ENCODE data around the gene ERAS.

ERAS gene

DNA sequence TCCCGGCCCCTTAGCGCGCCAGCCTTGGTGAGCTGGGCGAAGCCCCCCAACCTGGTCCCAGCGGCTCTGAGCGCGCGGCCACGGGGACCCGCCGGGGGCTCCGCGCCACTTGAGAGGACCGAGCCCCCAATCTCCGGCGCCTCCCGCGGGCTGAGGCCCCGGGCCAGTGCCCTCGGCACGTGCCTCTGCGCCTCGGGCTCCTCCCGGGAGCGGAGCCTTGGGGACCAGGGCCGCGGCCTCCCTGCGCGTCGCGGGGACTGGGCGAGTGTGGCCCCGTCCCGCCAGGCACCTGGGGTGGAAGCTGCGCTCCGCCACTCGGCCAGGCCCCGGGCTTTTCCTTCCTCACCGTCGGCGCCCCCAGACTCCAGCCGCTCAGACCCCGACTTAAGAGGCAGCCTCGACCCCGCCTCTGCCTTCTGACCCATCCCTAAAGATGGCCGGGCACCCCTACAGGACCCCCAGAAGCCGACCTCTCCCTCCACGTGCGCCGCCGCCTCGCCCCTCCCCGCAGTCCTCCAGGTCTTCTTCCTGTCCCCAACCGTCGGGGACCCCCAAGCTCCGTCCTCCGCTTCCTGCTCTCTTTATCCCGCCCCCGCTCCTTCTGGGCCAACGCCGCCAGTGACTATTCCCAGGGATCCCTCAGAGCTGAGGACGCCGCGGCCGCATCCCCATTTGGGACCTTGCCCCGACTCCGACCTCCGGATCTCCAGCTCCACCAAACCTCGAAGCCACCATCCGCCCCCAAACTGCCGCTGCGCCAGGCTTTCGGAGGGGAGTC, 752 bp downstream of the ERAS start:
- no peak overlapping the region for H3K14ac ChIP-seq (ENCODE audit: low read length)
- H3K9ac ChIP-seq (ENCODE audit: low read depth, low read length, poor library complexity): no peak overlapping the region
- H2BK15ac ChIP-seq (ENCODE audit: low read length): no peak overlapping the region
- no peak overlapping the region for H2BK5ac ChIP-seq (ENCODE audit: low read length)
- H4K91ac ChIP-seq (ENCODE audit: low read depth, low read length, poor library complexity): no peak overlapping the region
- H3K4me3 ChIP-seq (ENCODE audit: low read length in 2 of 2): no peak overlapping the region
- no peak overlapping the region for H3K4ac ChIP-seq (ENCODE audit: low read length)
- H3K18ac ChIP-seq (ENCODE audit: low read length): no peak overlapping the region
- H2BK120ac ChIP-seq (ENCODE audit: low read depth, low read length): no peak overlapping the region
- DNase-seq (ENCODE audit: low spot score): no peak
- no CpG with 5 or more reads among the region's 73 CpGs for WGBS, 2 donors (ENCODE audit: extremely low coverage in 2 of 2, insufficient read length in 2 of 2, insufficient replicate concordance in 1 of 2)
- no peaks in the 10 kb centered on the region for H3K79me1 ChIP-seq (ENCODE audit: low read depth, low read length)
- no peaks in the 10 kb centered on the region for H3K4me1 ChIP-seq (ENCODE audit: control insufficient read depth in 2 of 2, insufficient read depth in 1 of 2, low read depth in 1 of 2, low read length in 2 of 2)
- H2BK12ac ChIP-seq (ENCODE audit: low read length): no peak overlapping the region
- no peak overlapping the region for H4K8ac ChIP-seq (ENCODE audit: low read depth, low read length)
- H2AFZ ChIP-seq (ENCODE audit: low read length): no peak overlapping the region
- no peak overlapping the region for H3K27ac ChIP-seq (replicated peaks; ENCODE audit: low read length)
- H3K9me3 ChIP-seq (replicated peaks in 1 of 2; ENCODE audit: control insufficient read depth in 2 of 2, insufficient read depth in 1 of 2, low read depth in 1 of 2, low read length in 2 of 2): peaks cover 0 to 2% of the 10 kb centered on the region in 2 donors
- peaks cover 9 to 37% of the 10 kb centered on the region in 2 donors for H3K36me3 ChIP-seq (replicated peaks in 1 of 2; ENCODE audit: control insufficient read depth in 2 of 2, insufficient read depth in 2 of 2, low read length in 2 of 2)
- no peak overlapping the region for H3K23ac ChIP-seq (ENCODE audit: low read depth, low read length, poor library complexity)
- H3K27me3 ChIP-seq (ENCODE audit: control insufficient read depth in 3 of 3, insufficient read depth in 3 of 3, low read depth in 1 of 3, low read length in 3 of 3): peaks cover 0 to 34% (median 3%) of the 10 kb centered on the region in 3 experiments
- no peak overlapping the region for H2AK5ac ChIP-seq (ENCODE audit: low read depth, low read length)
- H3K4me2 ChIP-seq (ENCODE audit: insufficient read depth, low read length, poor library complexity, severe bottlenecking): no peak overlapping the region

DNA sequence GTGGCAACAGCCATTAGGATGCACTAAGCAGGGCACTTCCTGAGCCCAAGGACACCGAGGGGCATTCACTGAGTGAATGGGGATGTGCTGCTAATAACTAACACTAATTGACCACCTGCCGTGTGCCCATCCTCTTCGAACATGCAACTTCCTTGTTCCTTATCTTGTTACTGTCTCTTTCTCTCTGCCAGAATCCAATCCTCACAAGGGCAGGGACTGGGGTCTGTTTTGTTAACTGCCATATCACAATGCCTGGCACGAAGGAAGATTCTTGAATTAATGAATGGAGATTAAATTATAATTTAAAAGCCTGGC, 1.3 kb downstream of the ERAS start:
- H3K4me2 ChIP-seq (ENCODE audit: insufficient read depth, low read length, poor library complexity, severe bottlenecking): no peak overlapping the region
- peaks cover 0 to 38% (median 3%) of the 10 kb centered on the region in 3 experiments for H3K27me3 ChIP-seq (ENCODE audit: control insufficient read depth in 3 of 3, insufficient read depth in 3 of 3, low read depth in 1 of 3, low read length in 3 of 3)
- no CpG with 5 or more reads among the region's 4 CpGs for WGBS, 2 donors (ENCODE audit: extremely low coverage in 2 of 2, insufficient read length in 2 of 2, insufficient replicate concordance in 1 of 2)
- no peak overlapping the region for H3K23ac ChIP-seq (ENCODE audit: low read depth, low read length, poor library complexity)
- no peak overlapping the region for H2BK15ac ChIP-seq (ENCODE audit: low read length)
- H2BK5ac ChIP-seq (ENCODE audit: low read length): no peak overlapping the region
- H3K9me3 ChIP-seq (replicated peaks in 1 of 2; ENCODE audit: control insufficient read depth in 2 of 2, insufficient read depth in 1 of 2, low read depth in 1 of 2, low read length in 2 of 2): peaks cover 0 to 2% of the 10 kb centered on the region in 2 donors
- no peak overlapping the region for H4K8ac ChIP-seq (ENCODE audit: low read depth, low read length)
- H2AK5ac ChIP-seq (ENCODE audit: low read depth, low read length): no peak overlapping the region
- H3K36me3 ChIP-seq (replicated peaks in 1 of 2; ENCODE audit: control insufficient read depth in 2 of 2, insufficient read depth in 2 of 2, low read length in 2 of 2): peaks cover 9 to 32% of the 10 kb centered on the region in 2 donors
- no peaks in the 10 kb centered on the region for H3K79me1 ChIP-seq (ENCODE audit: low read depth, low read length)
- no peak overlapping the region for H2AFZ ChIP-seq (ENCODE audit: low read length)
- H3K18ac ChIP-seq (ENCODE audit: low read length): no peak overlapping the region
- H4K91ac ChIP-seq (ENCODE audit: low read depth, low read length, poor library complexity): no peak overlapping the region
- no peak overlapping the region for H2BK12ac ChIP-seq (ENCODE audit: low read length)
- no peak overlapping the region for H2BK120ac ChIP-seq (ENCODE audit: low read depth, low read length)
- no peak overlapping the region for H3K9ac ChIP-seq (ENCODE audit: low read depth, low read length, poor library complexity)
- H3K4ac ChIP-seq (ENCODE audit: low read length): no peak overlapping the region
- H3K27ac ChIP-seq (replicated peaks; ENCODE audit: low read length): no peak overlapping the region
- no peak overlapping the region for H3K4me3 ChIP-seq (ENCODE audit: low read length in 2 of 2)
- DNase-seq (ENCODE audit: low spot score): no peak
- no peaks in the 10 kb centered on the region for H3K4me1 ChIP-seq (ENCODE audit: control insufficient read depth in 2 of 2, insufficient read depth in 1 of 2, low read depth in 1 of 2, low read length in 2 of 2)
- no peak overlapping the region for H3K14ac ChIP-seq (ENCODE audit: low read length)

DNA sequence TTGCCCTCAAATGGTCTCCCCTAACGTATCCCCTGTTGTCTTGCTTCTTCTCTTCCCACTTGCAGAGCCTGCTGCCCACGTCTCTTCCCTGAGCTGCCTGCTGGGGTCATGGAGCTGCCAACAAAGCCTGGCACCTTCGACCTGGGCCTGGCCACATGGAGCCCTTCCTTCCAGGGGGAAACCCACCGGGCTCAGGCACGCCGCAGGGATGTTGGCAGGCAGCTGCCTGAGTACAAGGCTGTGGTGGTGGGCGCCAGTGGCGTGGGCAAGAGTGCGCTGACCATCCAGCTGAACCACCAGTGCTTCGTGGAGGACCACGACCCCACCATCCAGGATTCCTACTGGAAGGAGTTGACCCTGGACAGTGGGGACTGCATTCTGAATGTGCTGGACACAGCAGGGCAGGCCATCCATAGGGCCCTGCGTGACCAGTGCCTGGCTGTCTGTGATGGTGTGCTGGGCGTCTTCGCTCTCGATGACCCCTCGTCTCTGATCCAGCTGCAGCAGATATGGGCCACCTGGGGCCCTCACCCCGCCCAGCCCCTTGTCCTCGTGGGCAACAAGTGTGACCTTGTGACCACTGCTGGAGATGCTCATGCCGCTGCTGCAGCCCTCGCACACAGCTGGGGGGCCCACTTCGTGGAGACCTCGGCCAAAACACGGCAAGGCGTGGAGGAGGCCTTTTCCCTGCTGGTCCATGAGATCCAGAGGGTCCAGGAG, 2.9 kb downstream of the ERAS start:
- H2BK12ac ChIP-seq (ENCODE audit: low read length): no peak overlapping the region
- H3K18ac ChIP-seq (ENCODE audit: low read length): no peak overlapping the region
- no peak overlapping the region for H2AFZ ChIP-seq (ENCODE audit: low read length)
- peaks cover 0 to 2% of the 10 kb centered on the region in 2 donors for H3K9me3 ChIP-seq (replicated peaks in 1 of 2; ENCODE audit: control insufficient read depth in 2 of 2, insufficient read depth in 1 of 2, low read depth in 1 of 2, low read length in 2 of 2)
- no peak overlapping the region for H2AK5ac ChIP-seq (ENCODE audit: low read depth, low read length)
- H3K4me3 ChIP-seq (ENCODE audit: low read length in 2 of 2): no peak overlapping the region
- H3K4me1 ChIP-seq (ENCODE audit: control insufficient read depth in 2 of 2, insufficient read depth in 1 of 2, low read depth in 1 of 2, low read length in 2 of 2): peaks cover 0 to under 1% of the 10 kb centered on the region in 2 donors
- H3K79me1 ChIP-seq (ENCODE audit: low read depth, low read length): no peaks in the 10 kb centered on the region
- no peak overlapping the region for H2BK15ac ChIP-seq (ENCODE audit: low read length)
- no peak overlapping the region for H3K14ac ChIP-seq (ENCODE audit: low read length)
- no peak overlapping the region for H3K23ac ChIP-seq (ENCODE audit: low read depth, low read length, poor library complexity)
- H4K91ac ChIP-seq (ENCODE audit: low read depth, low read length, poor library complexity): no peak overlapping the region
- no peak overlapping the region for H3K27ac ChIP-seq (replicated peaks; ENCODE audit: low read length)
- H2BK5ac ChIP-seq (ENCODE audit: low read length): no peak overlapping the region
- no CpG with 5 or more reads among the region's 24 CpGs for WGBS, 2 donors (ENCODE audit: extremely low coverage in 2 of 2, insufficient read length in 2 of 2, insufficient replicate concordance in 1 of 2)
- H3K36me3 ChIP-seq (replicated peaks in 1 of 2; ENCODE audit: control insufficient read depth in 2 of 2, insufficient read depth in 2 of 2, low read length in 2 of 2): peaks cover 3 to 16% of the 10 kb centered on the region in 2 donors
- H3K9ac ChIP-seq (ENCODE audit: low read depth, low read length, poor library complexity): no peak overlapping the region
- H3K4me2 ChIP-seq (ENCODE audit: insufficient read depth, low read length, poor library complexity, severe bottlenecking): no peak overlapping the region
- no peak overlapping the region for H2BK120ac ChIP-seq (ENCODE audit: low read depth, low read length)
- H3K4ac ChIP-seq (ENCODE audit: low read length): no peak overlapping the region
- H3K27me3 ChIP-seq (ENCODE audit: control insufficient read depth in 3 of 3, insufficient read depth in 3 of 3, low read depth in 1 of 3, low read length in 3 of 3): peaks cover 3 to 49% (median 3%) of the 10 kb centered on the region in 3 experiments
- DNase-seq (ENCODE audit: low spot score): no peak
- H4K8ac ChIP-seq (ENCODE audit: low read depth, low read length): no peak overlapping the region

DNA sequence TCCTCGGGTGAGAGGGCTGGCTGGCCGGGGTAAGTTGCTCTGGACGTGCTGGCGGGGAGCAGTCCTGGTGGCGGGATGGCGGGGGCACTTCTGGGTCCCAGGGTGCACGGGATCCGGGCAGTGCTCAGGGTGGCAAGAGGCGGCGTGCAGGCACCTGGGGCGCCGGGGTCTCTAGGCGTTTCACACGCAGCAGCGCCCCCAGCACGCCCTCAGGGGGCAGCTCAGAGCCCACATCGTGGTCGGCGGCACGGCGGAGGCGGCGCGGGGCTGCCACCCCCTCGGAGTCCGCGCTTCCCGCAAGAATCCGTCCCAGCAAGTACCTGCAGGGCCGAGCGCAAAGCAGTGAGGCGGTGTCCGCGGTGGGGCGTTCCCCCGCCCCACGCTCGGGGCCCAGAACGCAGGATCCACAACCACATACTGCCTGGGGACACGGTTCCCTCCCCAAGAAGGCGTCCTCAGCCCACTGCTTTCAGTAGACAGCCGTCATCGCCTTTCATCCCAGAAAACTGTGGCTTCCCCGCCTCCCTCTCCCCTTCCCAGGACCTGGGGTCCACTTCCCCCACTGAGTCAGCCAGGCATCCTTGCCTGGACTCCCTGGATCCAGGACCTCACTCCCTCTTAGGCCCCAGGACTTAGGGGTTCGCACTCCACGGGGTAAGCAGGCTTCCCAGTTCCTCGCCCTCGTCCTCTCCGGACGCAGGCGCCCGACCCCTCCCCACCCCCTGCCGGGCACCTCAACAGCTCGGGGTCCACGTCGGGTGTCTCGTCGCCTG, 5.0 kb downstream of the ERAS start:
- Histone ChIP-seq H3K79me1 (ENCODE audit: low read depth, low read length) (no peaks in the 10 kb centered on the region), H3K4me3 (ENCODE audit: low read length in 2 of 2) (no peak overlapping the region), H4K8ac (ENCODE audit: low read depth, low read length) (no peak overlapping the region), H3K27ac (replicated peaks; ENCODE audit: low read length) (no peak overlapping the region), H2BK120ac (ENCODE audit: low read depth, low read length) (no peak overlapping the region), H2BK12ac (ENCODE audit: low read length) (no peak overlapping the region), H3K27me3 (ENCODE audit: control insufficient read depth in 3 of 3, insufficient read depth in 3 of 3, low read depth in 1 of 3, low read length in 3 of 3) (peaks cover 5 to 65% (median 5%) of the 10 kb centered on the region in 3 experiments), H3K9me3 (replicated peaks in 1 of 2; ENCODE audit: control insufficient read depth in 2 of 2, insufficient read depth in 1 of 2, low read depth in 1 of 2, low read length in 2 of 2) (no peaks in the 10 kb centered on the region), H3K4me1 (ENCODE audit: control insufficient read depth in 2 of 2, insufficient read depth in 1 of 2, low read depth in 1 of 2, low read length in 2 of 2) (peaks cover 2 to 6% of the 10 kb centered on the region in 2 donors), H2BK5ac (ENCODE audit: low read length) (no peak overlapping the region), H4K91ac (ENCODE audit: low read depth, low read length, poor library complexity) (no peak overlapping the region), H3K14ac (ENCODE audit: low read length) (no peak overlapping the region), H3K18ac (ENCODE audit: low read length) (no peak overlapping the region), H3K36me3 (replicated peaks in 1 of 2; ENCODE audit: control insufficient read depth in 2 of 2, insufficient read depth in 2 of 2, low read length in 2 of 2) (no peaks in the 10 kb centered on the region), H2AFZ (ENCODE audit: low read length) (no peak overlapping the region), H3K4me2 (ENCODE audit: insufficient read depth, low read length, poor library complexity, severe bottlenecking) (peak overlapping the region; percentile 48), H3K4ac (ENCODE audit: low read length) (no peak overlapping the region), H2AK5ac (ENCODE audit: low read depth, low read length) (no peak overlapping the region), H2BK15ac (ENCODE audit: low read length) (no peak overlapping the region), H3K23ac (ENCODE audit: low read depth, low read length, poor library complexity) (no peak overlapping the region), H3K9ac (ENCODE audit: low read depth, low read length, poor library complexity) (no peak overlapping the region)
- WGBS, 2 donors (ENCODE audit: extremely low coverage in 2 of 2, insufficient read length in 2 of 2, insufficient replicate concordance in 1 of 2): no CpG with 5 or more reads among the region's 58 CpGs
- DNase-seq (ENCODE audit: low spot score): no peak
